GM23248 (cell line): ENCODE data around the gene C19orf67.

Source experiments
- EZH2 ChIP-seq: fragments of 200-600 bp; sonication (generic); IDR thresholded peaks from 2 replicates; pipeline ENCODE4 v1.6.1; 2018; ENCODE audit warnings: antibody characterized with exemption, mild to moderate bottlenecking; ENCODE audit not compliant: insufficient read depth, poor library complexity, severe bottlenecking
- EZH2phosphoT487 ChIP-seq: fragments of 200-600 bp; sonication (generic); IDR thresholded peaks from 2 replicates; pipeline ENCODE4 v1.6.1; 2018; ENCODE audit warnings: antibody characterized with exemption, moderate library complexity, mild to moderate bottlenecking, low read depth; ENCODE audit not compliant: insufficient read depth

- TF ChIP-seq EZH2 (no peak), EZH2phosphoT487 (no peak)
Measured at GRCh38 chr19:14118165-14119051, 32.8 kb upstream of the C19orf67 start.
